Activated naive CD8-positive, alpha-beta T cell treated with anti-CD3 and anti-CD28 coated beads, Interleukin-2, amount 10 ng/mL, durations not matched to agents 7 days and 5 days (primary cell): ENCODE measurements around the gene CEP63. TPM values are rescaled to one million over a fixed set of nuclear protein-coding genes. Genes with fewer than 3 reads are reported as not detected.

Experiments
- ATAC-seq: fragments of 150-1000 bp; cut with Tn5 transposase; one replicate; pipeline ENCODE4 v1.10.0; 2021; ENCODE audit warnings: low read depth, moderate library complexity
- POLR2A ChIA-PET: fragments of 350-600 bp; sonication (Branson Sonifier 250); formaldehyde crosslinking; loops from one replicate; lab custom pipeline; 2021; ENCODE audit warnings: antibody characterized with exemption; lab: Charles Lee
- DNase-seq: peaks from one replicate; pipeline ENCODE4 v3.0.0; 2021
- H3K27ac Mint-ChIP-seq: one replicate; pipeline ENCODE4 v1.8.0; 2022; ENCODE audit warnings: mild to moderate bottlenecking, mixed read lengths
- H3K27me3 Mint-ChIP-seq: one replicate; pipeline ENCODE4 v1.8.0; 2022; ENCODE audit warnings: mild to moderate bottlenecking, moderate library complexity, mixed read lengths
- H3K36me3 Mint-ChIP-seq: one replicate; pipeline ENCODE4 v1.8.0; 2021; ENCODE audit warnings: mild to moderate bottlenecking, mixed read lengths
- H3K4me1 Mint-ChIP-seq: one replicate; pipeline ENCODE4 v1.8.0; 2021; ENCODE audit warnings: mixed read lengths
- H3K4me3 Mint-ChIP-seq: one replicate; pipeline ENCODE4 v1.8.0; 2022; ENCODE audit warnings: mild to moderate bottlenecking, moderate library complexity, mixed read lengths
- H3K9me3 Mint-ChIP-seq: one replicate; pipeline ENCODE4 v1.8.0; 2021; ENCODE audit warnings: mixed read lengths
- total RNA-seq, 2 experiments: library from RNA; stranded (reverse); gene quantifications; one replicate each; pipeline ENCODE4 v1.2.3, GENCODE V29; 2021

CEP63 gene
- total RNA-seq, 2 experiments from 2014 or later, result 25.2 to 26.3 TPM

DNA sequence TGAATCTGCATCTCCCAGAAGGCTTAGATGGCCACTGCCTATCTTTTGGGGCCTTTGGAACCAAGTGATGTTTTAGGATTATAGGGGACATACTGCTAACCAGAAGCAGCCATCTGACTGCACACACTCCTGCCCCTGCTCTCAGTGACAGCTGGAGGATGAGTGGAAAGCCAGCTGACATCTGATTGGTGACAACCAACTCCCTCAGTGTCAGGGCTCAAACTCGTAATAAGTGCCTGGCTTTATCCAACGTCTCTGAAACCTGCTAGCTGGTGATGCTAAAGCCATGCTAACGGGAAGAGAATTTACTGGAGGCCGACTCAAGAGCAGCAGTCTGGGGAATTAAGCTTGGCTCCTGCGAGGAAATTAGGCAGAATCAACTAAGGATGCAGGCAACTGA lies 129.9 kb downstream of the CEP63 start:
- POLR2A ChIA-PET, result no interaction called here

DNA sequence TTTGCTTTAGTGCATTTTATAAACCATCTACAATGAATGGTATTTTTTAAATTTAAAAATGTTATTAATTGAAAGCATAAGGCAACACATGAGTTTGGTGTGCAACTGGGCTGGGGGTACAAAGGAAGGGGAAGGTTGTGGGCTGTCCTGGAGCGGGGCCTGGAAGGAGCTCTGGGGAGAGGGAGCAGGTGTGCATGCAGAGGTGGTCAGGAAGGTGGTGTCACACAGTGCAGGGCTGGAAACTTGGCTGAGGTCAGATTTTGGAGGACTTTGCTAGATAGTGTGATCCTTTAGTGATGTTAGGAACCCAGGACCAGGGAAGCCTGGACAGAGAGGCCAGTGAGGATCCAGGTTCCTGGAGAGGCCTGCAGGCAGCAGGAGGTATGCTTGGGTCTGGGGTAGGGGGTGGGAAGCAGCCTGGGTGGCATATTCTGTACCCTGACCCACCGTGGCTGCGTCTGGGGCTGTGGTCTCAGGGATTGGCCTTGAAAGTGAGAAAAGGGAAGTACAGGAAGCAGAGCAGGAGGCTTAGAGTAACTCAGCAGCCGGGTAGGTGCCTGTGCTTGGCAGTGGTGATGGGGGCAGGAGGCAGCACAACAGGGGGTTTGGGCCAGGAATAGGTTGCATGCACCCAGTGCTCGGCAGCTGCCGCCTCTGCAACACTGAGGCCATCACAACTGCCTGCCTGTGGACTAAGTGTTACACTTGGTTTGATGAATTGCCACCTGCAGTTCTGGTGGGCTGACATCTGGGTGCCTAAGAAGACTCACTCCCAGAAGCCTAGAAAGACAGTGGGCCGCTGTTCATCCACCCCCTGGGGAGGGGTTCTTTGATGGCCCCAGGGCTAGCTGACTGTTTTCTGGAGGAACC lies 132.0 kb downstream of the CEP63 start:
- peaks cover 6% of the 10 kb centered on the region for H3K4me1 Mint-ChIP-seq
- H3K27me3 Mint-ChIP-seq, result peaks cover 3% of the 10 kb centered on the region
- no peak for DNase-seq
- no peaks in the 10 kb centered on the region for H3K36me3 Mint-ChIP-seq
- H3K4me3 Mint-ChIP-seq, result no peak overlapping the region
- H3K27ac Mint-ChIP-seq, result no peak overlapping the region
- POLR2A ChIA-PET, result no interaction called here
- no peaks in the 10 kb centered on the region for H3K9me3 Mint-ChIP-seq
- ATAC-seq, result no peak

More for the DNA sequence above, 129.9 kb downstream of the CEP63 start:
- Mint-ChIP-seq H3K27me3 (no peaks in the 10 kb centered on the region), H3K4me1 (peaks cover 2% of the 10 kb centered on the region), H3K27ac (no peak overlapping the region), H3K9me3 (no peaks in the 10 kb centered on the region), H3K36me3 (no peaks in the 10 kb centered on the region), H3K4me3 (no peak overlapping the region)
- DNase-seq, result no peak
- ATAC-seq, result no peak

DNA sequence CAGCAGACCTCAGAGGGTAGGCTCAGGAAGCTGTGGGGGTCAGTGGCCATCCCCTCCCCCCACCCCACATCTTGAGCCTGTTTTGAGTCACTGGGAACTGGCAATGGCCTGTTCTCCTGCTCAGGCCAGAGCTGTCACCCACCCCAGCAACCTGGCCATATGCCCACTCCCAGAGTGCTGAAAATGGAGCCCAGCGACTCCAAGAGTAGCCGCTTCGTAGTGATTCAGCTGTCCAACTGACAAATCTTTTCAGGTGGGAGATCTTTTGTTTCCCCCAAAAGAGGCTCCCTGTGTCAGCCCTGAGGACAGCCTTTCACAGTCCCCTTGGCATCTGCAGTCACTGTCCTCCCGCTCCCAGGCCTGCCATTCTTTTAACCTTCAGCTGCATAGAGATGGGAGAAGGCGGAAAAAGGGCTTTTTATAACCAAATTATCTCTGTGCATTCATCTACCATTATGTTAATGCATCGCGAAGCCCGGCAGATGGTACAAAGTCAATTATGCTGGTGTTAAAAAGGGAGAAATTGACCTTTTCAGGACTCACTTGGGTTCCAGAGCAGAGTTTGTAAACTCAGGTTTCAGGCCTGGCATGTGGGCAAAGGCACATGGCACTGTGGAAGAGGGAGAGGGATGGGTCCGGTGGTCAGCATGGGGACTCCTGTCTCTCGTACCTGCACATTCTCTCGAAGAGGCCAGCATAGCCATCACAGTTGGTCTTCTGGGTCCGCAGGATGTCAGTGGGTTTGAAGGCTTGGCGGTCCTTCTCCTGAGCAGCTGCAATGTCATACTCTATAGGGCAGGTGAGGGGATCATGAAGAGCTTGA lies 132.8 kb downstream of the CEP63 start:
- ATAC-seq (no peak), DNase-seq (no peak)
- Mint-ChIP-seq H3K27me3 (peaks cover 3% of the 10 kb centered on the region), H3K9me3 (no peaks in the 10 kb centered on the region), H3K36me3 (no peaks in the 10 kb centered on the region), H3K27ac (no peak overlapping the region), H3K4me3 (no peak overlapping the region), H3K4me1 (peaks cover 6% of the 10 kb centered on the region)
- POLR2A ChIA-PET, result no interaction called here

DNA sequence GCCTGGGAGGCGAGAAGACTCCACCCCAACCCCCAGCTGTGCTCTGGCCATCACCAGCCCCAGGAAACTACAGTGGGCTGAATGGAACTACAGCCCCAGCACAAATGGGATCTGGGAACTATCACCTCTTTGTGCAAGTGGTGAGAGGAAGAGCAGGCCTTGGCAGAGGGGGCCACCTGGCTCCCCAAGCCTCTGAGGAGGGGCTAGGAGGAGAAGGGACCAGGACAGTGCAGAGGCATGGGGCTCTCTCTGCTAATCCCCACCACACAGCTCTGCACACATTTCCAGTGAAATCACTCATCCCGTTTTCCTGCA lies 133.4 kb downstream of the CEP63 start:
- no peak for ATAC-seq
- Mint-ChIP-seq H3K4me1 (peaks cover 6% of the 10 kb centered on the region), H3K27ac (no peak overlapping the region), H3K27me3 (peaks cover 3% of the 10 kb centered on the region), H3K4me3 (no peak overlapping the region), H3K36me3 (no peaks in the 10 kb centered on the region), H3K9me3 (no peaks in the 10 kb centered on the region)
- no peak for DNase-seq
- POLR2A ChIA-PET, result no interaction called here

DNA sequence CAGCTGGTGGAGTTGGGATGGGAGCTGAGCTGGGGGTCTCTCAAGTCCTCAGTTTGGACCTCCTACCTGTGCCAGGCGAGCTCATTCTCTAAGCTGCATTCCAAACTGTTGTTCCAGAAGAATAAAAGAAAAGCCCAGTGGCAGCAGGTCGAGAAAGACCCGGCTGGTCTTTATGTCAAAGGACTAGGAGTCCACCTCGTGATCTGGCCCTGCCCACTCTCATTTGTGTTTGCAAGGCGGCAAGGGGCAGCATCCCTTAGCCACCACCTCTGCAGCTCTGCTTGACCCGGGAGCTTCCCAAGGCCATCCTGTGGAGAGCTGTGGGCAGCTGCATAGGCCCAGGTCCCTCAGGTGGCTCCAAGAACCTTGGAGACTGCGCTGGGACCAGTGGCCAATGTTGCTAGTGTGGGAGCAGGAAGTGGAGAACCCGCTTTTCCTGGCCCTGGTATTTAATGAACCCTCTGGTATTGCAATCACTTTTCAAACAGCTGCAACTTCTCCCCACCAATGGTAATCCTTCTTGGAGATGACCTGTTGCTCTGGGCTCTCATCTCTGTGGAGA lies 134.1 kb downstream of the CEP63 start:
- Mint-ChIP-seq H3K27ac (no peak overlapping the region), H3K4me3 (no peak overlapping the region), H3K27me3 (peaks cover 3% of the 10 kb centered on the region), H3K4me1 (peaks cover 6% of the 10 kb centered on the region), H3K9me3 (no peaks in the 10 kb centered on the region), H3K36me3 (no peaks in the 10 kb centered on the region)
- POLR2A ChIA-PET, result no interaction called here
- no peak for DNase-seq
- no peak for ATAC-seq

DNA sequence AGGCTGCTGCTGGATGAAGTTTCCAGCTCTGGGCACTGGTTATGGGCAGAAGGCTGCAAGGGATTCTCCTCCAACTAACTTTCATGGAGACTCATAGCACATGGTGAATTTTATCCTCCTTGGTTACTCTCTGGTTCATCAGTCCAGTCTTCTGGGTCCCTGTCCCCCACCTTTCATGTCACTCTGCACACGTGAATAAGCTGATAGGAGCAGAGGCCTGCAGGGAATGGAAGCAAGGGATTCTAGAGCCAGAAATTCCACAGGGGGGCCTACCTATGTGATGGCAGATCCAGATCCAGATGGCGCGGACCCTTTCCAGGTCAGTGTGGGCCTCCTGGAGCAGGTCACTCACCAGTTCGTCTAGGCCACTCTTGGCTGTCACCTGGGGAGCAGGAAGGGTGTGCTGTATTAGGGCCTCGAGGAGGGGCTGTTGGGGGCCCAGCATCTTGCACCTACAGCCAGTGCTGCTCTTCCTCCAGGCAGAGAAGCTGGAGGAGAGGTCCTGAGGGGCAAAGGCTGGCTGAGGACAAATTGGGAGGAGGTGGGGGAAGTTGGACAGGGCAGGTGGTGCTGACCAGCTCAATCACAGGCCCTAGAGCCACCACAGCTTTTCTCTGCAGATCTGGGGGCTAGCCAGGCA lies 134.7 kb downstream of the CEP63 start:
- H3K27me3 Mint-ChIP-seq, result peaks cover 3% of the 10 kb centered on the region
- POLR2A ChIA-PET, result no interaction called here
- no peak for DNase-seq
- H3K27ac Mint-ChIP-seq, result no peak overlapping the region
- ATAC-seq, result no peak
- H3K9me3 Mint-ChIP-seq, result no peaks in the 10 kb centered on the region
- no peaks in the 10 kb centered on the region for H3K36me3 Mint-ChIP-seq
- H3K4me3 Mint-ChIP-seq, result no peak overlapping the region
- H3K4me1 Mint-ChIP-seq, result peaks cover 6% of the 10 kb centered on the region

DNA sequence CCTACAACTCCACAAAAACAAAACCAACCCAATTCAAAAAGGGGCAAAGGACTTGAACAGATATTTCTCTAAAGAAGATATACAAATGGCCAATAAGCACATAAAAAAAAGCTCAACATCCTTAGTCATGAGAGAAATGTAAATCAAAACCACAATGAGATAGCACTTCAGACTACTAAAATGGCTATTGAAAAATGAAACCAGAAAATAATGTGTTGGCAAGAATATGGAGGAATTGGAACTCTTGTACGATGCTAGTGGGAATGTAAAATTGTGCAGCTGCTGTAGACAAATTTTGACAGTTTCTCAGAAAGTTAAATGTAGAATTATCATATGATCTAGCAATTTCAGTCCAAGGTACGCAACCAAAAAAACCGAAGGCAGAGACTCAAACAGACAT lies 136.0 kb downstream of the CEP63 start:
- POLR2A ChIA-PET, result no interaction called here

DNA sequence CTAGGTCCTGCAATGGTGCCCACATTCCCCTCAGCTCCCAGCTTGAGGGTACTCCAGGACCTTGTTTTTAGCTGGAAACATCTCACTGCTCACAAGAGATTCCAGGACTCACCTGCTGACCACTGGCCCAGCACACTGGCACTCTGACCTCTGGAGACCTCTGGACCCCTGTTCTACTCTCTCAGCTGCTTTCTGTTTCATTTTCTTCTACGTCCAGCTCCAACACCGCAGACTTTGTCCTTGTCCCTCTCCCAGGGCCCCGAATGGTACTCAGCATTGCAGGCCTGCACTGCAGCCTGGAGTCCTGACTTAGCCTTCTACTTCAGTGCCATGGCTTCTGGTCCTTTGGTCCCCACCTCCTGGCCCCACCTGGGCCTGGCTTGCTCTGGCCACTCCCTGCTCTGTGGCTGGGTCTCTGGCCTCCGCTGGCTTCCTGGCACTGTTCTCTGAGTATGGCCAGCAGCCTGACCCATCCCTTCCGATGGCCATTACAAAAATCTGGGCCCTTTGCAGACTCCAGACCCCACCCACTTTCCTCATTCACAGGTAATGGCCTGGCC lies 137.0 kb downstream of the CEP63 start:
- POLR2A ChIA-PET, result no interaction called here
- Mint-ChIP-seq H3K27me3 (peaks cover 3% of the 10 kb centered on the region), H3K27ac (no peak overlapping the region), H3K4me1 (peaks cover 8% of the 10 kb centered on the region), H3K9me3 (no peaks in the 10 kb centered on the region), H3K36me3 (no peaks in the 10 kb centered on the region), H3K4me3 (no peak overlapping the region)
- no peak for DNase-seq
- ATAC-seq, result no peak

More for the DNA sequence above, 136.0 kb downstream of the CEP63 start:
- Mint-ChIP-seq H3K27me3 (peaks cover 3% of the 10 kb centered on the region), H3K9me3 (no peaks in the 10 kb centered on the region), H3K27ac (no peak overlapping the region), H3K4me3 (no peak overlapping the region), H3K36me3 (no peaks in the 10 kb centered on the region), H3K4me1 (peaks cover 6% of the 10 kb centered on the region)
- DNase-seq (no peak), ATAC-seq (no peak)

DNA sequence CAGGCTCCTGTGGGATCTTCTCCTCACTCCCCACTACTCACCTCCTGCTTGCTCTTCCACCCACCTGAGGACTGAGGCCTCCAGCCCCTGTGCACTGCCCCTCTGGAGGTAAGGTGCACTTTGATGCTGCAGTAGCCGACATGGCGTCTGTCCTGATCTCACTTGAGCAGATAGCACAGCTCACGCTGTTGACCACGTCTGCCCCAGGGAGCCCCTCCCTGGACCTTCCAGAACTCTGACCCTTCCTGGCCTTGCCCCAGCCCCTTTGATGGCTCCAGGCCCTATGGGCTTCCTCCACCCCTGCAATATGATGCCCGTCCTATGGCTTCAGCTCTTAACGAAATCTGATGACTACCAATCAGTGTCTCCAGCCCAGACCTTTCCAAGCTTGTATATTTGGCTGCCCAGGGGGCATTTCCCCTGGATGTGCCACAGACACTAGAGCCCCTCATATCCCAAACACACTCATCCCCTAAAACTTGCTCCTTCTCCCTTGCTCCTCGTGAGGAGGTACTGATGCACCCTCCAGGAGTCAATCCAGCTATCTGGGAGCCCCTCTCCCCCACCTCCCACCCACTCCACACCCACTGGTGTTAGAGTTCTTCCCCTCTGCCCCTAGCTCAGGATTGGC lies 137.9 kb downstream of the CEP63 start:
- ATAC-seq (no peak), DNase-seq (no peak)
- POLR2A ChIA-PET, result no interaction called here
- Mint-ChIP-seq H3K4me1 (peaks cover 10% of the 10 kb centered on the region), H3K9me3 (no peaks in the 10 kb centered on the region), H3K27ac (no peak overlapping the region), H3K4me3 (no peak overlapping the region), H3K27me3 (peaks cover 3% of the 10 kb centered on the region), H3K36me3 (no peaks in the 10 kb centered on the region)

Other genes with a start within 250 kb of the CEP63 start
- gene RYK, start 235.2 kb upstream of the CEP63 start, total RNA-seq, result 10 to 100 TPM; 23.3 to 23.4 TPM
- gene AMOTL2, start 111.6 kb upstream of the CEP63 start, total RNA-seq, result not detected
- gene ANAPC13, start 72 bp upstream of the CEP63 start, total RNA-seq, result 10 to 100 TPM; 17.6 to 26.9 TPM
- not detected for gene KY, start 165.0 kb downstream of the CEP63 start, total RNA-seq